HFF-Myc (cell line): ENCODE measurements around the gene SPTB.

Experiments used
- DNase-seq: peaks from one replicate; pipeline ENCODE4 v3.0.0-alpha.2; 2011; ENCODE audit warnings: low read depth; ENCODE audit errors: extremely low read depth
- H3K4me3 ChIP-seq: replicated peaks from 2 replicates; pipeline ENCODE4 v1.5.1; 2011; ENCODE audit warnings: low read depth, mild to moderate bottlenecking, control low read depth, low read length
- TF ChIP-seq, protein P1 (sequence below): IDR thresholded peaks from 2 replicates; pipeline ENCODE4 v1.5.1; 2012; ENCODE audit warnings: mild to moderate bottlenecking, low read depth, low read length, control low read depth; ENCODE audit errors: missing control alignments

Gene SPTB

DNA sequence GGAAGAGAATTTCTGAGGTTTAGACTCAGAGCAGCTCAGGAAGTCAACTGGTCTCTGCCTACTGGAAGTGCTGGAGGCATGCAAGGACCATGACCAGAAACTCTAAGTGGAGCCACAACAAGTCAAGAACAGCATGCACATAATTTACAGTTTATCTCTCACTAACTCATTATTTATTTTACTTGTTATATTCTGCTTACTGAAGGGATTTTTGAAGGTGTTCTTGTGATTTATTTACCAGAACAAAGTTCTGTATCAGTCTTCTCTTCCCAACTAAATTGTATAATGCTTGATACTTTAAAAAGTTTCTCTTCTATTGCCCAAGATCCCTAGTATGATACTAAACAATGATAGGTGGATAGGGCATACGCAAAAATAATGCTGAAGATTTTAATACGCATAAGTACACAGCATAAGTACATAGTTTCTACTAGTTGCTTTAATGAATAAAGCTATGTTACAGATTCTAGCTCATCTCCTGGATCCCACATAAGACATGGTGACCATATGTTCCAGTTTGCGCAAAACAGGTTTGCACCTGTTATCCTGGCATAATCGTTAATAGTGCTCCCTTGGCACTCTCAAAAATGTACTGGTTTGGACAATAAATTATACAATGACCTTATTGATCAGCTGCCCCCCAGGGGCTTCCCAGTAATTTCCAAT is 11.6 kb upstream of the SPTB start:
- no peak overlapping the region for H3K4me3 ChIP-seq
- no peak for DNase-seq
- TF ChIP-seq, protein P1, sequence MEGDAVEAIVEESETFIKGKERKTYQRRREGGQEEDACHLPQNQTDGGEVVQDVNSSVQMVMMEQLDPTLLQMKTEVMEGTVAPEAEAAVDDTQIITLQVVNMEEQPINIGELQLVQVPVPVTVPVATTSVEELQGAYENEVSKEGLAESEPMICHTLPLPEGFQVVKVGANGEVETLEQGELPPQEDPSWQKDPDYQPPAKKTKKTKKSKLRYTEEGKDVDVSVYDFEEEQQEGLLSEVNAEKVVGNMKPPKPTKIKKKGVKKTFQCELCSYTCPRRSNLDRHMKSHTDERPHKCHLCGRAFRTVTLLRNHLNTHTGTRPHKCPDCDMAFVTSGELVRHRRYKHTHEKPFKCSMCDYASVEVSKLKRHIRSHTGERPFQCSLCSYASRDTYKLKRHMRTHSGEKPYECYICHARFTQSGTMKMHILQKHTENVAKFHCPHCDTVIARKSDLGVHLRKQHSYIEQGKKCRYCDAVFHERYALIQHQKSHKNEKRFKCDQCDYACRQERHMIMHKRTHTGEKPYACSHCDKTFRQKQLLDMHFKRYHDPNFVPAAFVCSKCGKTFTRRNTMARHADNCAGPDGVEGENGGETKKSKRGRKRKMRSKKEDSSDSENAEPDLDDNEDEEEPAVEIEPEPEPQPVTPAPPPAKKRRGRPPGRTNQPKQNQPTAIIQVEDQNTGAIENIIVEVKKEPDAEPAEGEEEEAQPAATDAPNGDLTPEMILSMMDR, result no peak

DNA sequence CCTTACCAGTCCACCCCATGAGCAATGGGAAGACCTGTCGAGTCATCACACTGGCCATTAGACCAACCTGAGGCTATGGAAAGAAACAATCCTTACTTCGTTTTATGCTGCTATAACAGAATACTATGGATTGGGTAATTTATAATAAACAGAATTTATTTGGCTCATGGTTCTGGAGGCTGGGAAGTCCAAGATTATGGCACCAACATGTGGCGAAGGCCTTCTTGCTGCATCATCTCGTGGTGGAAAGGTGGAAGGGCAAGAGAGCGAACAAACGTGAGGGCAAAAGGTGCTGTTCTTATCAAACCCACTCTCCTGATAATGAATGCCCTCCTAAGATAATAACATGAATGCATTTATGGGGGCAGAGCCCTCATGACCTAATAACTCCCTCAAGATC is 9.6 kb upstream of the SPTB start:
- TF ChIP-seq, protein P1, result no peak
- H3K4me3 ChIP-seq, result no peak overlapping the region
- DNase-seq, result no peak

DNA sequence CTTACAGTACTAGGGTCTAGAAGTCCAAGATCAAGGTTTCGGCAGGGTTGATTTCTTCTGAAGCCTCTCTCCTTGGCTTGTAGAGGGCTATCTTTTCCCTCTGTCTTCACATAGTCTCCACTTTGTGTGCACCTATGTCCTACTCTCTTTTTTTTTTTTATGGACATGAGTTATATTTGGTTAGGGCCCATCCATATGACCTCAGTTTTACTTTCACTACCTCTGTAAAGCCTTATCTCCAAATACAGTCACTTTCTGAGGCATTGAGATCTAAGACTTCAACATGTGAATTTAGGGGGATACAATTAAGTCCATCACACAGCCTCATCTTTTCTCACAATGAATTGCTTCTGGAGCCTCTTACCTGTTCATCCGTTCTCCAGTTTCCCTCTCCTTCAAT is 5.9 kb upstream of the SPTB start:
- DNase-seq, result no peak
- TF ChIP-seq, protein P1, result no peak
- no peak overlapping the region for H3K4me3 ChIP-seq

DNA sequence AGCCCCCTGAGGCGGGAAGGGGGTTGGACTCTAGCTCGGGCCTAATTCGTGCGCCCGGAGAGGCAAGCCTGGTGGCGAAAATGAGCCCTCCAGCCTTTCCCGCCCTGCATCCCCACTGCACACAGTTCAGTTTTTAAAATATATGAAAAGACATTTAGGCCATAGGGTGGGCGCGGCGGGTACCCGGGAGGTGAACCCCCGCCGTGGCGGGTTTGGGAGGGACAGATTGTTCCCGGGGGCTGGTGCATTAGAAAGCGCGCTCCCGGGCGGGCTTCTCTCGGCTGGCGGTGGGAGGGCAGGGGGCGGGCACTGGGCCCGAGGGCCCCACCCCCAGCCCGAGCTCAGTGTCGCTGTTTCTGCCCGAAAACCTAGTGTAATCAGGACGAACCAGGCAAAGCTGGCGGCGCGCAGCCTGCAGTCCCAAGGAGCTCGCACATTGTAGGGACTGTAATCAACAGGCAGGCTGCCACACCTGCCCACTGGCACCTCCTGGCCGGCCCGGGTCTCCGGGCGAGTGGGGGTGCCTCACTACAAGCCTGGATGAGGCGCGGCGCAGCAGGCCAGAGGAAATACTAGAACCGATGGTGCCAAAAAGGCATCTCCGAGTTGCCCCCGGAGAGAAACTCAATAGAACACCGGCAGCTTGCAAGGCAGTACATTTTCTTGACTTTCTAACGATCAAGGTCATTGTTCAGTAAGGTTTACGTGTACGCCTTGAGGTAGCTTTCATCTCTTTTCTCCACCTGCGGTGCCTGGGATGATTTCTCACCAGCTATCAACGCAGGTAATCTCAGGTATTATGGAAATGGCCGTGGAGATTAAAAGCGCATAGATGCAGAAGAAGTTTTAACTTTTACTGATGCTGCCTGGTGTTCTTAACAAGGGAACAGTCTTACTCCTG is 764 bp upstream of the SPTB start:
- no peak for DNase-seq
- H3K4me3 ChIP-seq, result peak overlapping the region; percentile 20
- TF ChIP-seq, protein P1, result no peak

DNA sequence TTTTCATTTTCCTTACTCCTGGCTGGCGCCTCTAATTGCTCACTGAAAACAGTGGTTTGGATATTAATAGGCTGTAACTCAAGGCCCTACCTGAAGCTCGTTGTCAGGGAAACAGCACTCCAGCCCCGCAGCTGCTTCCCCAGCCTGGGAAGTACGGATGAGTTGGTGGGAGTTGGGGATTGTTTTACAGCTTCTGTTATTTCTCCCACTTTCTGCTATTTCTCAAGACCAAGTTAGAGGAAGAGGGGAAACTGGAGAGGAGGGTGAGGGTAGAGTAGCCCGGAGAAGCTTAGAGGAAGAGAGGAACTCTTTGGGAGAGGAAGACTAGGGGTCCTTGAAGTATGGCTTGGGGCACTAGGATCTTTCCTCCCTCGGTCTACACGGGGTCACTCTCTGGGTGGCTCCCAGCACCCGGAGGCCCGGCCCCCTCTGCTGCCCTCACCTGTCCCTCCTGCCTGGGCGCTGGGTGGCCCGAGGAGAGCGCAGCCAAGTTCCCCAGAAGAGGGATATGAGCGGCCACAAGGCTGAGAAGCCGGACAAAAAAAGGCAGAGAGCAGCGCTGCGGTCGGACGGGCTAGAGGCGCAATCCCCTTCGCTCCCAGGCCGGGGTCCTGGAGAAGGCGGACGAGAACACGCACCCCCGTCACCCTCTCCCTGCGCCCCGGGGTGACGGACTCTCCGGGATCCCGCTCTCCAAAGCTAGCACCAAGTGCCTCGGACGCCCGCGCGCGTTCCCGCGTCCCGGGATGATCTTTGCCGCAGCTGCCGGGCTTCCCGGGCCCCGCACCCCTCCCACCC is 671 bp downstream of the SPTB start:
- H3K4me3 ChIP-seq, result no peak overlapping the region
- DNase-seq, result no peak
- TF ChIP-seq, protein P1, result no peak

DNA sequence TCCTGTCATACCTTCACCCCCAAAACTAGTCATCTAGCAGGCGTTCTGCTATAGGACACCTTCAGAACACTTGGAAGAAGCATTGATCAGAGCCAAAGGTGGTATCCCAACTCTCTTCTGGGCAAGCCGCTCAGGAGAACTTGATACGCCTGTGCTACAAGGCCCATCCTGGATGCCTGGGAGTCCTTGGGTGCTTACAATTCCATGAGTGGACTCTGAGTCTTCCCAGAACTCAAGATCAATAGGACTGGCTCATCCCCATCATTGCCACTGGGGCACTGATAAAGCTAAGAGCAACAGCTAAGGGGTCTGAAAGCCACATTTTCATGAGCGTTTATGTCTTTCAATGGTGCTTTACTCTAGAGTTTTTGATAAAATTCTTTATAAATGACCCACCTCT is 1.9 kb downstream of the SPTB start:
- H3K4me3 ChIP-seq, result no peak overlapping the region
- DNase-seq, result no peak
- TF ChIP-seq, protein P1, result no peak
